Muscle layer of duodenum (tissue), 2 donors: ENCODE results near the gene FLOT1.

Experiments
- H3K27ac ChIP-seq: one replicate; pipeline ENCODE4 v1.7.0; 2013; ENCODE audit warnings: mild to moderate bottlenecking, low read length
- H3K27me3 ChIP-seq: one replicate; pipeline ENCODE4 v1.7.0; 2013; ENCODE audit warnings: low read depth, mild to moderate bottlenecking, control low read depth, low read length
- H3K36me3 ChIP-seq, 2 donors: one replicate each; pipeline ENCODE4 v1.7.0; 2013; ENCODE audit warnings: low read length in 2 of 2, control low read depth in 1 of 2, mild to moderate bottlenecking in 1 of 2; ENCODE audit not compliant: insufficient read depth in 2 of 2, control insufficient read depth in 1 of 2
- H3K4me1 ChIP-seq, 2 donors: one replicate each; pipeline ENCODE4 v1.7.0; 2013; ENCODE audit warnings: low read length in 2 of 2, mild to moderate bottlenecking in 2 of 2, control low read depth in 1 of 2, moderate library complexity in 1 of 2; ENCODE audit not compliant: insufficient read depth in 2 of 2, control insufficient read depth in 1 of 2
- H3K4me3 ChIP-seq, 2 donors: one replicate each; pipeline ENCODE4 v1.7.0; 2013; ENCODE audit warnings: low read length in 2 of 2, low read depth in 1 of 2, mild to moderate bottlenecking in 1 of 2
- H3K9me3 ChIP-seq, 2 donors: one replicate each; pipeline ENCODE4 v1.7.0; 2013; ENCODE audit warnings: low read length in 2 of 2, control low read depth in 1 of 2, mild to moderate bottlenecking in 1 of 2; ENCODE audit not compliant: control insufficient read depth in 1 of 2
- donor health status: healthy.

Gene FLOT1

GRCh38 chr6:30754631-30755030 lies 12.1 kb upstream of the FLOT1 start:
- Histone ChIP-seq H3K9me3 (no peaks in the 10 kb centered on the region), H3K4me1 (no peaks in the 10 kb centered on the region), H3K4me3 (no peak overlapping the region), H3K36me3 (no peaks in the 10 kb centered on the region), H3K27ac (no peak overlapping the region), H3K27me3 (no peaks in the 10 kb centered on the region)

- Histone ChIP-seq H3K4me3 (no peak overlapping the region), H3K4me1 (peaks cover 0 to 6% of the 10 kb centered on the region in 2 donors), H3K36me3 (no peaks in the 10 kb centered on the region), H3K27ac (peak overlapping the region; percentile 83), H3K27me3 (no peaks in the 10 kb centered on the region), H3K9me3 (no peaks in the 10 kb centered on the region)
These were observed 9.9 kb upstream of the FLOT1 start for GRCh38 chr6:30752157-30752927.

- Histone ChIP-seq H3K4me1 (peaks cover 0 to 6% of the 10 kb centered on the region in 2 donors), H3K27ac (peak overlapping the region; percentile 90)
These were observed 7.8 kb upstream of the FLOT1 start for GRCh38 chr6:30750379-30750668.

GRCh38 chr6:30749554-30750378 lies 7.3 kb upstream of the FLOT1 start:
- peak overlapping the region in 1 of 2 donors; percentile 21 for H3K4me3 ChIP-seq
- peaks cover 0 to 6% of the 10 kb centered on the region in 2 donors for H3K4me1 ChIP-seq
- no peaks in the 10 kb centered on the region for H3K9me3 ChIP-seq
- no peaks in the 10 kb centered on the region for H3K27me3 ChIP-seq
- no peaks in the 10 kb centered on the region for H3K36me3 ChIP-seq
- peak overlapping the region; percentile 90 for H3K27ac ChIP-seq

More at GRCh38 chr6:30750379-30750668, 7.8 kb upstream of the FLOT1 start:
- no peaks in the 10 kb centered on the region for H3K36me3 ChIP-seq
- no peaks in the 10 kb centered on the region for H3K27me3 ChIP-seq
- H3K4me3 ChIP-seq = no peak overlapping the region
- H3K9me3 ChIP-seq = no peaks in the 10 kb centered on the region

GRCh38 chr6:30748851-30749540 lies 6.5 kb upstream of the FLOT1 start:
- H3K36me3 ChIP-seq = no peaks in the 10 kb centered on the region
- H3K27me3 ChIP-seq = no peaks in the 10 kb centered on the region
- H3K27ac ChIP-seq = peak overlapping the region; percentile 90
- peaks cover 0 to 6% of the 10 kb centered on the region in 2 donors for H3K4me1 ChIP-seq
- H3K4me3 ChIP-seq = peak overlapping the region in 1 of 2 donors; percentile 21
- no peaks in the 10 kb centered on the region for H3K9me3 ChIP-seq

GRCh38 chr6:30747902-30748769 lies 5.6 kb upstream of the FLOT1 start:
- Histone ChIP-seq H3K4me1 (peaks cover 0 to 6% of the 10 kb centered on the region in 2 donors), H3K27me3 (no peaks in the 10 kb centered on the region), H3K36me3 (peaks cover 0 to 3% of the 10 kb centered on the region in 2 donors), H3K4me3 (no peak overlapping the region), H3K27ac (peak overlapping the region; percentile 90), H3K9me3 (no peaks in the 10 kb centered on the region)

- H3K4me3 ChIP-seq = no peak overlapping the region
- H3K9me3 ChIP-seq = no peaks in the 10 kb centered on the region
- H3K27me3 ChIP-seq = no peaks in the 10 kb centered on the region
- H3K4me1 ChIP-seq = peaks cover 0 to 6% of the 10 kb centered on the region in 2 donors
- H3K27ac ChIP-seq = no peak overlapping the region
- H3K36me3 ChIP-seq = peaks cover 0 to 5% of the 10 kb centered on the region in 2 donors
These were observed 4.8 kb upstream of the FLOT1 start for GRCh38 chr6:30747300-30747687.

- Histone ChIP-seq H3K4me3 (peak within 1 kb of the TSS; percentile 78 to 99), H3K9me3 (no peaks in the 10 kb centered on the region), H3K4me1 (peaks cover 14 to 18% of the 10 kb centered on the region in 2 donors), H3K27ac (peak within 1 kb of the TSS; percentile 99), H3K27me3 (no peaks in the 10 kb centered on the region), H3K36me3 (peaks cover 11 to 19% of the 10 kb centered on the region in 2 donors)
These were observed 1.7 kb upstream of the FLOT1 start, which contains the start of gene IER3 for GRCh38 chr6:30744054-30744805. TSS of gene IER3 (minus strand) at chr6:30744547. CDS start at chr6:30744518, 29 bp downstream.

- peak overlapping the region; percentile 99 for H3K27ac ChIP-seq
- H3K36me3 ChIP-seq = peaks cover 18 to 28% of the 10 kb centered on the region in 2 donors
- H3K27me3 ChIP-seq = no peaks in the 10 kb centered on the region
- peak overlapping the region; percentile 78 to 99 for H3K4me3 ChIP-seq
- peaks cover 9 to 22% of the 10 kb centered on the region in 2 donors for H3K4me1 ChIP-seq
- no peaks in the 10 kb centered on the region for H3K9me3 ChIP-seq
These were observed 889 bp upstream of the FLOT1 start for GRCh38 chr6:30743099-30744053.
